HG03571 (cell line): ENCODE measurements around the gene NETO2.

Experiments
- ATAC-seq: cut with Tn5 transposase; IDR thresholded peaks from one replicate; pipeline ENCODE4 v1.9.1; 2021; ENCODE audit not compliant: unreplicated experiment

NETO2 gene

GRCh38 chr16:47047524-47048203 lies 96.1 kb downstream of the NETO2 start:
- no peak for ATAC-seq

DNA sequence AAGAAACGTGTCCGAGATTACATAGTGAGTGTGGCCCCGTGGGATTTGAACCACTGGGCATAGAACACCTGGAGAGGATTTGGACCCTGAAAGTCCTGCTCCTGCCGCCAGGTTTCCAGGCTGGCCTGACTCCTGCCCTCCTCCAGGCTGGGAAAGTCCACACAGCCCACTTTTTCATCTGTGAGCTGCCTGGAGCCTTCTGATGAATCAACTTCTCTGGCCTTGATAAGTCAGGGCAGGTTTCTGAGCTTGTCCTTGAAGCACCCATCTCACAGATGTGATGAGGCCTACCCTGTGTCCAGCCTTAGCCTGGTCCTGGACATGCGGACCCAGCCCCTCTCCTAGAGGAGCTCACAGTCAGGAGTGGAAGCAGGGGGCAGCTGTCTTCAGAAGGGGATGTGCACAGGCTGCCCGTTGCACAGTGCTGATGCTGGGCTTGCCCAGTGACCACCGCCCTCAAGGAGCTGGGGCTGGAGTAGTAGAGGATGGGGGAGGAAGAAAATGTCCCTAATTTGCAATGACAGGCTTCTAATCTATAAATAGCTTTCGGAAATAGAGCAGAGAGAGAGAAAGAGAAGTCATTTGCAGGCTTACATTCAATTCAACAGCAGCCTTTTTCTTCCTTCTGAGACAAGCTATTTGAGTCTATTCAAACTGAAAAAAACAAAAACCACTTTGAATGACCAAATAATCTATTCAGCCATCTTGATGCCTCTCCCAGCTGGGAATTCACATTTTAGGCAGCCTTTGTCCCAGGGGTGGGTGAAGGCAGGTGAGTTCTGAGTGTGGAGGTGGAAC lies 96.8 kb downstream of the NETO2 start:
- ATAC-seq, result no peak

DNA sequence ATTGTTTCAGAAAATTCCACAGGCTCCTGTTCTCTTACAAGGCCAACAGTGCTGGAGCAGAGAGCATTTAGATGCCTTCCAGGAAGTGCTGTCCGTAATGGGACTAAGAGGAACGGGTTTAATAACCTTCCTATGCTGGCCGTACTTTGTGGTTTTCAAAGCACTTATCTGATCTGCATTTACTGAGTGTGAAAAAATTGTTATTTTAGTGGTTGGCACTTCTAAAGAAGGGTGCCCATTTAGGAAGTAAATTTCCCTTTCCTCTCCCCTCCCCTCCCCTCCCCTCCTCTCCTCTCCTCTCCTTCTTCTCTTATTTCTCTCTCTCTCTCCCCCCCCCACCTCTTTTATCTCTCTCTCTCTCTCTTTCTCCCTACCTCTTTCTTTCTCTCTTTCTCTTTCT lies 98.3 kb downstream of the NETO2 start:
- no peak for ATAC-seq

DNA sequence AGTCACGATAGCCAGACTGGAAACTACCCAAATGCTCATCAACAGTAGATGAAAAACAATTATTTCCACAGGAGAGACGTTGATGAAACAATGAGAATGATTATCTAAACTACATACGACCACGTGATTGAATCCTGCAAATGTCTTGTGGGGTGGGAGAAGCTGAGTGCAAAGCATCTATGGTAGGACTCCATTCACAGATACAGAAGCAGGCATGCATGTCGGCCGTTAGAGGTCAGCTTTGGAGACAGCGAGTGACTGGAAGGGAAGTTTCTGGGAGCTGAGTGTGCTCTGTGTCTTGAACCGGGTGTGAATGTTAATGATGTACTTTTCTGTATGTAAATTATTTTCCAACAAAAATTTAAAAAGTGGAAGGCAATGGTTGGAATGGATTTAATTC lies 98.7 kb downstream of the NETO2 start:
- ATAC-seq, result no peak

DNA sequence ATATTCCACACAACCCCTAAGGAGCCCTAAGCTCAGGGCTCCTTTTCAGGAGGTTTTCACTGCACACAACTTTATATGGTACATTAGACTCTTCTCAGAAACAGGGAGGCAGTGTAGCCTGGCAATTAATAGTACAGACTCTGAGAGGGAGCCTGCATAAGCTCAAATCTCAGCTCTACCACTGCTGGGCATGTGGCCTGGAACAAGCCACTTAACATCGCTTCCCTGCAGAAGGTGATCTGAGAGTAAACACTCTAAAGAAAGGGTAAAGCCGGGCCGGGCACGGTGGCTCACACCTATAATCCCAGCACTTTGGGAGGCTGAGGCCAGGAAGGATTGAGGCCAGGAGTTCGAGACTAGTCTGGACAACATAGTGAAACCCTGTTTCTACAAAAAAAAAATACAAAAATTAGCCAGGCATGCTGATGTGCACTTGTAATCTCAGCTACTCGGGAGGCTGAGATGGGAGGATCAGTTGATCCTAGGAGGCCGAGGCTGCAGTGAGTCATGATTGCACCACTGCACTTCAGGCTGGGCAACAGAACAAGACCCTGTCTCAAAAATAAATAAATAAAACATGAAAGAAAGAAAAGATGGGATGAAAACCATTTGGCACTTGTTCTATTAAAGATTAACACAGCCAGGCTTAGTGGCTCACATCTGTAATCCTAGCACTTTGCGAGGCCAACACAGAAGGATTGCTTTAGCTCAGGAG lies 99.6 kb downstream of the NETO2 start:
- no peak for ATAC-seq

GRCh38 chr16:47043200-47043599 lies 100.5 kb downstream of the NETO2 start:
- ATAC-seq, result no peak

- ATAC-seq, result peak; percentile 83
Observed at GRCh38 chr16:47037746-47038458, 105.8 kb downstream of the NETO2 start.

DNA sequence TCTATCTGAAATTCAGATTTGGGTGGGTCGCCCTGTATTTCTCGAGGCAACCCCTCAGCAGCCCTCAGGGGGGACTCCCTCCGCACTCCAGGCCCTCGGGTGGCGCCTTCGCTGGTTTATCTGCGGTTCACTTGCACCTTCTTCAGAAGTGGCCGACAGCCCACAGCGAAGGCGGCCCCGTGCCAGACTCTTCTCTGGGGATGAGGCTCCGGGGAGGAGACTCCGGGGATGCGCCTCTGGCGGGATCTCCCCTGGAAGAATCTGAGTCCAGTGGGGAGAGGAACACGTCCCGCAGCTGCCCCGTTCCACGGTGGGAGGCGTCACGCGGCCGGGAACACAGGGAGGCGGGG lies 106.4 kb downstream of the NETO2 start:
- ATAC-seq, result peak; percentile 40

GRCh38 chr16:47036201-47036600 lies 107.5 kb downstream of the NETO2 start:
- no peak for ATAC-seq

DNA sequence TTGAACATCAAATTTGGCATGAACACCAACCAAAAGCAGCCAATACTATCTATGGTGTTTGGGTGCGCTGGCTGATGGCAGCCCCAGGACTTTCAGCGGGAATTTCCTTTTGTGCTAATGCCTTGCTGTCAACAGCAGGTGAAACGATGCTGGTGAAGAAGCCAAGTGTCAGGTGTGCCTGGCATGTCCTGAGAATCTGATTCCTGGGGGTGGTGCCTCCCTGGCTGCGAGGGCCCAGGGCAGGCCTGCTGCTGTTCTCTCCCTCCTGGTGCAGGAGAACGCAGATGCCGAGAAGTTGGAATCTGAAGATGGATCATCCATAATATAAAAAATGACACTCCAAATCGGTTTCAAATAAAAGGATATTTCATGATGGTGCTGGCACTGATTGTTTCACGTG lies 108.3 kb downstream of the NETO2 start:
- ATAC-seq, result no peak

GRCh38 chr16:47034455-47034854 lies 109.3 kb downstream of the NETO2 start:
- no peak for ATAC-seq

- ATAC-seq, result no peak
Observed at GRCh38 chr16:47033176-47033575, 110.6 kb downstream of the NETO2 start.

DNA sequence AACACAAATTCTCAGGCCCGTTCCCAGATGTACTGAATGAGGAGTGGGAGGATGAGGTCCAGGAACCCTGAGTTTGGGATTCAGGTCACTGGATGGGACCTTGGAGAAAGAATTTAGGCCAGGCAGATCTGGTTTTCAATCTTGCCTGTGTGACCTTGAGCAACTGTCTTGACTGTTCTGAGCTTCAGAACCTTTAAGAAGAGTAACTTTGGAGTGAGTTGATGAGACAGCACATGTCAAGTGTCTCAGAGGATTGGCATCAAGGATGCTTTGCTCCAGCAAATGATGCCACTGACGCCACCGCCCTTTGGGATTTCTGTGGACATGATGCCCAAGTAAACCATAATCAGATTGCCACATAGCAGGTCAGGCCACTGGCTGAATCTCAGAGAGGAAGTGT lies 114.0 kb downstream of the NETO2 start:
- no peak for ATAC-seq

GRCh38 chr16:47028767-47029377 lies 114.9 kb downstream of the NETO2 start:
- ATAC-seq, result no peak
